ENCODE results near the gene TMPRSS4.

- TF ChIP-seq CTCF (IDR thresholded peaks at IDR 0.05; ENCODE audit: low read depth, low read length, missing input control) (no peak), SP1 (IDR thresholded peaks at IDR 0.05) (no peak), MAX (IDR thresholded peaks at IDR 0.05) (no peak), YY1 (IDR thresholded peaks at IDR 0.05) (no peak), JUND (IDR thresholded peaks at IDR 0.05) (no peak)
Observed at GRCh38 chr11:118138839-118139420, 62.1 kb downstream of the TMPRSS4 start.
